ENCODE results near the gene NRXN3.

GRCh38 chr14:78313499-78313898 lies 143.3 kb downstream of the NRXN3 start:
- TF ChIP-seq CTCF (IDR thresholded peaks at IDR 0.05) (no peak), EZH2 (IDR thresholded peaks at IDR 0.05; ENCODE audit: borderline replicate concordance, insufficient read depth, low read depth, low read length, poor library complexity, severe bottlenecking) (no peak)
